Mammary epithelial cell (primary cell): ENCODE data around the gene ANKFY1.

Experiments used
- CTCF ChIP-seq, 2 donors: IDR thresholded peaks in 1 of 2; conservative IDR thresholded peaks in 1 of 2; 2 replicates each; pipeline ENCODE4 v1.5.1; 2011 to 2012; ENCODE audit warnings: inconsistent platforms in 2 of 2, low read length in 2 of 2, mild to moderate bottlenecking in 2 of 2, control low read depth in 1 of 2, low read depth in 1 of 2; ENCODE audit not compliant: insufficient read depth in 1 of 2; ENCODE audit errors: extremely low read depth in 1 of 2
- EZH2 ChIP-seq: IDR thresholded peaks from 2 replicates; pipeline ENCODE4 v1.6.1; 2012; ENCODE audit warnings: low read length, inconsistent platforms, borderline replicate concordance

GRCh38 chr17:4157618-4158333 lies 106.0 kb downstream of the ANKFY1 start:
- TF ChIP-seq CTCF (conservative IDR thresholded peaks at IDR 0.05 in 1 of 2, IDR thresholded peaks at IDR 0.05 in 1 of 2; ENCODE audit: extremely low read depth in 1 of 2, insufficient read depth in 1 of 2, low read depth in 1 of 2, low read length in 2 of 2) = no peak
- TF ChIP-seq EZH2 = no peak
